22Rv1 (cell line): ENCODE data around the gene COL12A1.

Source experiments
- CTCF ChIP-seq: fragments of 450-650 bp; IDR thresholded peaks from 2 replicates; pipeline ENCODE4 v1.5.1; 2017; ENCODE audit warnings: mild to moderate bottlenecking
- ZFX ChIP-seq: fragments of 450-650 bp; IDR thresholded peaks from 2 replicates; pipeline ENCODE4 v1.6.1; 2017; ENCODE audit warnings: antibody characterized with exemption, borderline replicate concordance

- TF ChIP-seq CTCF (no peak), ZFX (no peak)
These were observed 96.1 kb downstream of the COL12A1 start for GRCh38 chr6:75109765-75110164.
